HFFc6 (cell line): Measurements from ENCODE around the gene GDNF. TPM values are rescaled to one million over a fixed set of nuclear protein-coding genes. Genes with fewer than 3 reads are reported as not detected.

Source experiments
- DNase-seq: peaks from one replicate; pipeline ENCODE4 v3.0.0-alpha.2; 2018
- H3K27ac Mint-ChIP-seq: 2 replicates; pipeline ENCODE4 v1.8.0; 2020; ENCODE audit warnings: mild to moderate bottlenecking, mixed read lengths
- H3K27me3 Mint-ChIP-seq: 2 replicates; pipeline ENCODE4 v1.8.0; 2021; ENCODE audit warnings: mild to moderate bottlenecking, moderate library complexity, mixed read lengths; ENCODE audit not compliant: insufficient read depth
- H3K36me3 Mint-ChIP-seq: 2 replicates; pipeline ENCODE4 v1.8.0; 2021; ENCODE audit warnings: low read depth, mixed read lengths
- H3K4me1 Mint-ChIP-seq: 2 replicates; pipeline ENCODE4 v1.8.0; 2020; ENCODE audit warnings: low read depth, mixed read lengths
- H3K4me3 Mint-ChIP-seq: 2 replicates; pipeline ENCODE4 v1.8.0; 2020; ENCODE audit warnings: mild to moderate bottlenecking, moderate library complexity, mixed read lengths
- H3K9me3 Mint-ChIP-seq: 2 replicates; pipeline ENCODE4 v1.8.0; 2020; ENCODE audit warnings: mild to moderate bottlenecking, mixed read lengths
- total RNA-seq, 6 experiments: library from RNA; stranded (reverse); fragmentation: NEBNext Ultra II Directional; extraction: Animal tissue kit (Norgen Biotek cat#: 25700); gene quantifications; 2 replicates in 1 of 6; 3 replicates in 5 of 6; pipeline ENCODE4 v1.2.3, GENCODE V29; 2021
- TF ChIP-seq, protein P1 (sequence below): fragments of 200-600 bp; sonication (generic); IDR thresholded peaks from 2 replicates; pipeline ENCODE4 v1.5.0; 2021; ENCODE audit warnings: antibody characterized with exemption, mild to moderate bottlenecking

GDNF gene
- total RNA-seq, 6 experiments from 2014 or later = 0.85 to 8.3 (median 7.1) TPM

DNA sequence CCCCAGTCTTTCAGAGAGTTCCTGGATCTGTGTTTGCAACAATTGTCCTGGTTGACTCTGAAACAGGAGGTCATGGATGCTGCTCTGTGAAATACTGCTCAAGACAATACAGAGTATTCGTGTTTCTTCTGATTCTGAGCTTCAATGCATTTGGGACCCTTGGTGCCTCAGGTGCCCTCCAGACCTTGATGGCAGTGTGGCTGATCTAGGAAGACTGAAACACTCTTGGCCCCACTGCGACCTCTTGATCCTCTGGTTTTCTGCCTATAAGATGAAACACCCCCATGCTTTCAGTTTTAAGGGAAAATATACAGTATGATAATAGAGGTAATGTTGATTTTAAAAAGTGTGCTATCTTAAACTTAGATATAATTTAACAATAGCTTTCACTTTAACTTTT, 67.6 kb downstream of the GDNF start:
- TF ChIP-seq, protein P1, sequence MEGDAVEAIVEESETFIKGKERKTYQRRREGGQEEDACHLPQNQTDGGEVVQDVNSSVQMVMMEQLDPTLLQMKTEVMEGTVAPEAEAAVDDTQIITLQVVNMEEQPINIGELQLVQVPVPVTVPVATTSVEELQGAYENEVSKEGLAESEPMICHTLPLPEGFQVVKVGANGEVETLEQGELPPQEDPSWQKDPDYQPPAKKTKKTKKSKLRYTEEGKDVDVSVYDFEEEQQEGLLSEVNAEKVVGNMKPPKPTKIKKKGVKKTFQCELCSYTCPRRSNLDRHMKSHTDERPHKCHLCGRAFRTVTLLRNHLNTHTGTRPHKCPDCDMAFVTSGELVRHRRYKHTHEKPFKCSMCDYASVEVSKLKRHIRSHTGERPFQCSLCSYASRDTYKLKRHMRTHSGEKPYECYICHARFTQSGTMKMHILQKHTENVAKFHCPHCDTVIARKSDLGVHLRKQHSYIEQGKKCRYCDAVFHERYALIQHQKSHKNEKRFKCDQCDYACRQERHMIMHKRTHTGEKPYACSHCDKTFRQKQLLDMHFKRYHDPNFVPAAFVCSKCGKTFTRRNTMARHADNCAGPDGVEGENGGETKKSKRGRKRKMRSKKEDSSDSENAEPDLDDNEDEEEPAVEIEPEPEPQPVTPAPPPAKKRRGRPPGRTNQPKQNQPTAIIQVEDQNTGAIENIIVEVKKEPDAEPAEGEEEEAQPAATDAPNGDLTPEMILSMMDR = no peak
- peaks cover 6% of the 10 kb centered on the region for H3K36me3 Mint-ChIP-seq
- H3K4me3 Mint-ChIP-seq = peak overlapping the region; percentile 70
- H3K27me3 Mint-ChIP-seq = no peaks in the 10 kb centered on the region; the same call in none of the 2 replicates
- DNase-seq = no peak
- H3K27ac Mint-ChIP-seq = peak overlapping the region; percentile 92
- H3K4me1 Mint-ChIP-seq = peaks cover 73% of the 10 kb centered on the region
- H3K9me3 Mint-ChIP-seq = peaks cover 13% of the 10 kb centered on the region

DNA sequence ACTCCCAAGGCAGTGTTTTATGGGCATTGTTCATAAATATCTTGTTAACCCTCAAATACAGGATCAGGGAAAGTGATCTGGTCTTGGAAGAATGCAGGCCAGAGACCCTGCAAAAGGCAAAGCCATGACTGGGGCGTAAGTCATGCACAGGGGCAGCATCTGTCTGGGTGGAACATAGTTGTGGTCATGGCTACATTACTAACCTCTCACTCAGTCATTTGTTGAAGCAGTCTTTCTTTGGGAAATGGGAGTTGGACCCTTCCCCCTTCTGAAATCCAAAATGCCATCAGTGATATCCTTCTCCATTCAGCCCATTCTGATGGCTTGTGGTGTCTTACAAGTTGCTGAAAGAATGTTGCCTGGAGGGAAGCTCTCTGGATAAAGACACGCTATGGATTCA, 68.1 kb downstream of the GDNF start:
- peaks cover 6% of the 10 kb centered on the region for H3K36me3 Mint-ChIP-seq
- peak; percentile 99 for DNase-seq
- peaks cover 13% of the 10 kb centered on the region for H3K9me3 Mint-ChIP-seq
- H3K27ac Mint-ChIP-seq = peak overlapping the region; percentile 92
- H3K4me3 Mint-ChIP-seq = peak overlapping the region; percentile 70
- TF ChIP-seq, protein P1 = no peak
- peaks cover 68% of the 10 kb centered on the region for H3K4me1 Mint-ChIP-seq
- no peaks in the 10 kb centered on the region; the same call in none of the 2 replicates for H3K27me3 Mint-ChIP-seq

DNA sequence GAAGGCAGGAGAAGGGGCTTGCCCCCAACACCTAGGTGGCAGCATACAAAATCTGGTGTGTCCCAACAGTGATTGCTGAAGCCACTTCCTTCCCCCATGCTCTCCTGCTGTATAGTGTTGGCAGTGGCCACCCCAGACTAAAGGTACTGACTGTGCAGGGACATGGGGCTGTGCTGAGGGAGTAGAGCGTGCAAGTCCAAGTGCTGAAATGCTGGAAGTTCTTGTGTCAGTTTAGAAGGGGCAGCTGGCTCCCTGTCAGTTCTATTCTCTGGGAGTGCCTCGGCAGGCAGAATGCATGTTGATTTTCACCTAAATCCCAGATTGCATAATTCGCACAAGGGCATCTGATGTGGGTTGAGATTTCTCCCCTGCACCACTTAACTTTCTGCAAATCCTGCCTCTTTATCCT, 68.6 kb downstream of the GDNF start:
- Mint-ChIP-seq H3K27me3 (no peaks in the 10 kb centered on the region; the same call in none of the 2 replicates), H3K27ac (peak overlapping the region; percentile 92), H3K4me1 (peaks cover 63% of the 10 kb centered on the region), H3K36me3 (peaks cover 6% of the 10 kb centered on the region), H3K9me3 (peaks cover 13% of the 10 kb centered on the region), H3K4me3 (peak overlapping the region; percentile 70)
- DNase-seq = no peak
- TF ChIP-seq, protein P1 = 0 out of 2 replicates have a peak, but pooled peaks have one; percentile 30

DNA sequence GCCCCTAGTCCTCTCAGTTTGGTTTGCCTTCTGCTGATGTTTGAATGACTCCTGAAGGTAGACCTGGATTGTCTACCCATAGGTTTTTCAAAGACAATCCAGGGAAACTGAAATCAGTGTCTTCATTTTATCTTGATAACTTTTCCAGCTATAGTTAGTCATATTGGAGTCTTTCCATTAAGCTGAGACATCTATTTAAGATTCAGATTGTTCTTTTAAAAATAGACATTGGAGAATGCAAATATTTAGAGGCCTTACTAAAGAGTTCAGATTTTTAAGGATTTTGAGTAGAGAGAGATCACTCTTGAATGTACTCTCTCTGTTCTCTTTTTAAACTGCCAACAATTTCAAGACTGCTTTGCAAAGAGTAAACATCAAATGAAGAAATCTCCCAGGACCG, 69.1 kb downstream of the GDNF start:
- peak overlapping the region; percentile 92 for H3K27ac Mint-ChIP-seq
- peaks cover 6% of the 10 kb centered on the region for H3K36me3 Mint-ChIP-seq
- H3K9me3 Mint-ChIP-seq = peaks cover 13% of the 10 kb centered on the region
- no peak for DNase-seq
- H3K27me3 Mint-ChIP-seq = no peaks in the 10 kb centered on the region; the same call in none of the 2 replicates
- H3K4me1 Mint-ChIP-seq = peaks cover 58% of the 10 kb centered on the region
- peak overlapping the region; percentile 70 for H3K4me3 Mint-ChIP-seq
- TF ChIP-seq, protein P1 = no peak

DNA sequence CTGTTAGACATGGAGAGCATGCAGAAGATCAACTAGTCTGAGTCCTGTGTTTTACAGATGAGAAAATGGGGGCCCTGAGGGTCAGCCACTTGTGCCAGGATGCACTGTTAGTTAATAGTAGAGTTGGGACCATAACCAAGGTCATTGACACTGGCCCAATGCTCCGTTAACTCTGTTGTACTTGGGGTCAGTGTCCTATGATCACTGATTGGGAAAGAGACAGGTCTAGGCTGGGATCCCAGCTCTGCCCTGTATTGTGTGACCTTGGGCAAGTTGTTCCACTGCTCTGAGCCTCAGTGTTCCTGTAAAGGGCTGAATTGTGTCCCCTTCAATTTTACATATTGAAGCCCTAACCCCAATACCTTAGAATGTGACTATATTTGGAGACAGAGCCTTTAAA, 70.0 kb downstream of the GDNF start:
- Mint-ChIP-seq H3K27ac (peak overlapping the region; percentile 92), H3K4me1 (peaks cover 52% of the 10 kb centered on the region), H3K9me3 (peaks cover 9% of the 10 kb centered on the region), H3K36me3 (peaks cover 2% of the 10 kb centered on the region), H3K4me3 (peak overlapping the region; percentile 25; the same call in 1 of the 2 replicates), H3K27me3 (no peaks in the 10 kb centered on the region; the same call in 1 of the 2 replicates)
- DNase-seq = no peak
- TF ChIP-seq, protein P1 = no peak
